H1 (cell line): Measurements from ENCODE around the gene CYYR1. TPM values are rescaled to one million over a fixed set of nuclear protein-coding genes. Genes with fewer than 3 reads are reported as not detected.

ENCODE experiments used
- CTCF ChIA-PET: fragments of 300-600 bp; sonication (Branson Sonifier 250); formaldehyde crosslinking; loops from one replicate; lab custom pipeline; 2021; ENCODE audit not compliant: partially characterized antibody; lab: Charles Lee
- POLR2A ChIA-PET: fragments of 300-600 bp; sonication (Branson Sonifier 250); formaldehyde crosslinking; loops from one replicate; lab custom pipeline; 2021; ENCODE audit warnings: inconsistent platforms; ENCODE audit not compliant: partially characterized antibody; lab: Charles Lee
- DNase-seq, 2 experiments: peaks; one replicate each; pipeline versions ENCODE4 v3.0.0 to v3.0.0-alpha.2; 2010 to 2022; ENCODE audit warnings: low spot score in 2 of 2, low read depth in 1 of 2, mixed read lengths in 1 of 2
- FAIRE-seq: peaks from 2 replicates; lab custom pipeline; 2011; peaks lifted over from hg19 to GRCh38; lab: Jason Lieb, UNC
- H2AFZ ChIP-seq: 2 replicates; pipeline ENCODE4 v1.8.1; 2012; ENCODE audit warnings: low read length, inconsistent platforms
- H2AK5ac ChIP-seq: 2 replicates; pipeline ENCODE4 v1.6.1; 2013; ENCODE audit warnings: low read depth, low read length
- H2BK120ac ChIP-seq: replicated peaks from 2 replicates; pipeline ENCODE3; 2013; ENCODE audit warnings: low read depth, low read length, inconsistent platforms
- H2BK12ac ChIP-seq: 2 replicates; pipeline ENCODE4 v1.6.1; 2013; ENCODE audit warnings: low read depth, low read length
- H2BK15ac ChIP-seq: 2 replicates; pipeline ENCODE4 v1.6.1; 2013; ENCODE audit warnings: low read length
- H2BK20ac ChIP-seq: 2 replicates; pipeline ENCODE4 v1.6.1; 2013; ENCODE audit warnings: low read length
- H2BK5ac ChIP-seq: 2 replicates; pipeline ENCODE4 v1.6.1; 2013; ENCODE audit warnings: low read depth, low read length
- H3K14ac ChIP-seq: 2 replicates; pipeline ENCODE4 v1.6.1; 2013; ENCODE audit warnings: inconsistent platforms; ENCODE audit not compliant: insufficient read length
- H3K18ac ChIP-seq: 2 replicates; pipeline ENCODE4 v1.6.1; 2013; ENCODE audit warnings: low read length; ENCODE audit errors: extremely low read depth
- H3K23ac ChIP-seq: 2 replicates; pipeline ENCODE4 v1.6.1; 2013; ENCODE audit warnings: inconsistent platforms; ENCODE audit not compliant: insufficient read length
- H3K23me2 ChIP-seq: 2 replicates; pipeline ENCODE4 v1.6.1; 2013; ENCODE audit warnings: low read depth, low read length
- H3K27ac ChIP-seq: 2 replicates; pipeline ENCODE4 v1.6.1; 2011; ENCODE audit warnings: low read depth, low read length, inconsistent platforms
- H3K27me3 ChIP-seq, 4 experiments: replicated peaks in 1 of 4; 1 replicate in 1 of 4; 2 replicates in 3 of 4; pipeline versions ENCODE4 v1.6.1 to v1.8.1; 2011 to 2013; ENCODE audit warnings: low read length in 3 of 4, mild to moderate bottlenecking in 3 of 4, inconsistent platforms in 2 of 4, mixed read lengths in 2 of 4, moderate library complexity in 1 of 4; ENCODE audit not compliant: control insufficient read depth in 3 of 4, insufficient read depth in 3 of 4; ENCODE audit errors: extremely low read depth in 1 of 4
- H3K36me3 ChIP-seq, 4 experiments: 2 replicates each; pipeline versions ENCODE4 v1.6.1 to v1.8.1; 2011 to 2013; ENCODE audit warnings: mild to moderate bottlenecking in 4 of 4, low read length in 3 of 4, moderate library complexity in 2 of 4, control low read depth in 1 of 4, inconsistent platforms in 1 of 4; ENCODE audit not compliant: insufficient read depth in 4 of 4, control insufficient read depth in 2 of 4
- H3K4ac ChIP-seq: replicated peaks from 2 replicates; pipeline ENCODE3; 2013; ENCODE audit warnings: low read length, low read depth, mixed read lengths, inconsistent platforms; ENCODE audit not compliant: insufficient read length
- H3K4me1 ChIP-seq, 4 experiments: replicated peaks in 1 of 4; 1 replicate in 1 of 4; 2 replicates in 3 of 4; pipeline versions ENCODE4 v1.6.1 to v1.8.1; 2011 to 2013; ENCODE audit warnings: low read length in 3 of 4, inconsistent platforms in 2 of 4, mixed read lengths in 1 of 4; ENCODE audit not compliant: insufficient read depth in 4 of 4, control insufficient read depth in 3 of 4
- H3K4me2 ChIP-seq, 2 experiments: 2 replicates each; pipeline versions ENCODE4 v1.6.1 to v1.8.1; 2011 to 2013; ENCODE audit warnings: low read depth in 2 of 2, low read length in 2 of 2, control low read depth in 1 of 2, inconsistent platforms in 1 of 2, mild to moderate bottlenecking in 1 of 2; ENCODE audit not compliant: insufficient read depth in 1 of 2
- H3K4me3 ChIP-seq, 4 experiments: fragments of 200-600, 300-600 bp in 1 of 4; sonication (generic), shearing (Covaris generic), sonication (Bioruptor Twin) in 1 of 4; 2 replicates each; pipeline versions ENCODE4 v1.5.1 to v1.8.1; 2011 to 2016; ENCODE audit warnings: low read length in 4 of 4, low read depth in 3 of 4, control low read depth in 2 of 4, inconsistent platforms in 2 of 4, mild to moderate bottlenecking in 2 of 4, mixed read lengths in 1 of 4, moderate library complexity in 1 of 4; ENCODE audit not compliant: insufficient read depth in 2 of 4; ENCODE audit errors: extremely low read depth in 1 of 4
- H3K56ac ChIP-seq: replicated peaks from 2 replicates; pipeline ENCODE3; 2013; ENCODE audit warnings: low read depth, mild to moderate bottlenecking, mixed read lengths, low read length, inconsistent platforms; ENCODE audit not compliant: insufficient read length
- H3K79me1 ChIP-seq: 2 replicates; pipeline ENCODE4 v1.6.1; 2013; ENCODE audit warnings: low read depth, low read length, control low read depth
- H3K79me2 ChIP-seq, 2 experiments: 2 replicates each; pipeline versions ENCODE4 v1.6.1 to v1.8.1; 2012 to 2013; ENCODE audit warnings: low read length in 2 of 2, mild to moderate bottlenecking in 2 of 2, inconsistent platforms in 1 of 2; ENCODE audit not compliant: insufficient read depth in 2 of 2, control insufficient read depth in 1 of 2
- H3K9ac ChIP-seq, 4 experiments: replicated peaks in 1 of 4; 1 replicate in 1 of 4; 2 replicates in 3 of 4; pipeline versions ENCODE4 v1.6.1 to v1.8.1; 2011 to 2013; ENCODE audit warnings: low read depth in 3 of 4, low read length in 3 of 4, control low read depth in 2 of 4, mild to moderate bottlenecking in 2 of 4, moderate library complexity in 2 of 4, inconsistent platforms in 1 of 4; ENCODE audit errors: extremely low read depth in 1 of 4
- H3K9me3 ChIP-seq, 2 experiments: 2 replicates each; pipeline versions ENCODE4 v1.6.1 to v1.8.1; 2012 to 2013; ENCODE audit warnings: mild to moderate bottlenecking in 2 of 2, moderate library complexity in 2 of 2, control low read depth in 1 of 2, inconsistent platforms in 1 of 2, low read depth in 1 of 2, low read length in 1 of 2, mixed read lengths in 1 of 2; ENCODE audit not compliant: insufficient read depth in 2 of 2
- H4K20me1 ChIP-seq, 2 experiments: replicated peaks in 1 of 2; 2 replicates each; pipeline versions ENCODE3 to v1.8.1; 2011 to 2013; ENCODE audit warnings: inconsistent platforms in 2 of 2, low read length in 2 of 2, mild to moderate bottlenecking in 1 of 2; ENCODE audit not compliant: insufficient read depth in 2 of 2, control insufficient read depth in 1 of 2
- H4K5ac ChIP-seq: 2 replicates; pipeline ENCODE4 v1.6.1; 2013; ENCODE audit warnings: low read length, low read depth, mixed read lengths, inconsistent platforms; ENCODE audit not compliant: insufficient read length
- H4K8ac ChIP-seq: 2 replicates; pipeline ENCODE4 v1.8.0; 2013; ENCODE audit warnings: mild to moderate bottlenecking, moderate library complexity, low read length, inconsistent platforms; ENCODE audit not compliant: insufficient read depth; ENCODE audit errors: extremely low read depth
- H4K91ac ChIP-seq: replicated peaks from 2 replicates; pipeline ENCODE3; 2013; ENCODE audit warnings: low read length, mixed read lengths, inconsistent platforms; ENCODE audit not compliant: insufficient read length
- CHD1 ChIP-seq: IDR thresholded peaks from 2 replicates; pipeline ENCODE4 v1.6.1; 2012; ENCODE audit warnings: low read depth, low read length, improper control_type of control experiment
- HDAC2 ChIP-seq, 2 experiments: fragments of 300-600 bp in 1 of 2; sonication (generic) in 1 of 2; IDR thresholded peaks; 2 replicates each; pipeline ENCODE4 v1.6.1; 2011 to 2012; ENCODE audit warnings: low read depth in 2 of 2, low read length in 2 of 2, mild to moderate bottlenecking in 2 of 2, moderate library complexity in 2 of 2, borderline replicate concordance in 1 of 2, inconsistent platforms in 1 of 2
- WGBS, 2 experiments: shearing (Covaris generic) in 1 of 2; methylation state at CpG; one replicate each; pipeline versions ENCODE4 v1.1.6 to v1.1.7; 2013 to 2015; ENCODE audit warnings: low lambda C conversion rate in 2 of 2, mixed read lengths in 2 of 2, inconsistent platforms in 1 of 2, low coverage in 1 of 2, missing lambda C conversion rate in 1 of 2; ENCODE audit not compliant: insufficient replicate concordance in 2 of 2, insufficient coverage in 1 of 2, insufficient read length in 1 of 2; ENCODE audit errors: extremely low coverage in 1 of 2, missing lambda C conversion rate in 1 of 2; 5-methylcytosine and 5-hydroxymethylcytosine counted together
- polyA plus RNA-seq, 7 experiments: library from polyadenylated mRNA; depleted of rRNA in 3 of 7; stranded (reverse) in 5 of 7; unstranded in 2 of 7; fragments of >200 nt in 5 of 7; fragments of 200-250 nt in 2 of 7; gene quantifications; 1 replicate in 5 of 7; 2 replicates in 1 of 7; 4 replicates in 1 of 7; pipeline versions ENCODE4 v1.2.1 to v1.2.3, GENCODE V29; 2011 to 2013; ENCODE audit warnings: missing spikeins in 2 of 7, mixed read lengths in 2 of 7
- total RNA-seq: library from RNA; stranded (reverse); fragmentation: NEBNext Ultra II Directional; extraction: Animal tissue kit (Norgen Biotek cat#: 25700); gene quantifications from 2 replicates; pipeline ENCODE4 v1.2.1, GENCODE V29; 2021
- TF ChIP-seq, protein P1 (sequence below): IDR thresholded peaks from 2 replicates; pipeline ENCODE4 v1.6.1; 2012; ENCODE audit warnings: low read length, inconsistent platforms

Gene CYYR1
- total and polyA plus RNA-seq, 2 of the 8 experiments (the other 6 are each of a cell fraction or from before 2014, with no cell fraction given) = 12.2 to 37.9 TPM

- no peaks in the 10 kb centered on the region for H4K20me1 ChIP-seq
- H3K79me2 ChIP-seq = no peaks in the 10 kb centered on the region
- no peaks in the 10 kb centered on the region for H3K27me3 ChIP-seq
- H3K18ac ChIP-seq = no peak overlapping the region
- no peak overlapping the region for H4K91ac ChIP-seq
- H3K4ac ChIP-seq = no peak overlapping the region
- H3K23ac ChIP-seq = no peak overlapping the region
- TF ChIP-seq CHD1 = no peak
- no peak for TF ChIP-seq HDAC2 (IDR thresholded peaks at IDR 0.05; ENCODE audit: borderline replicate concordance in 1 of 2, low read depth in 2 of 2, low read length in 2 of 2)
- TF ChIP-seq, protein P1, sequence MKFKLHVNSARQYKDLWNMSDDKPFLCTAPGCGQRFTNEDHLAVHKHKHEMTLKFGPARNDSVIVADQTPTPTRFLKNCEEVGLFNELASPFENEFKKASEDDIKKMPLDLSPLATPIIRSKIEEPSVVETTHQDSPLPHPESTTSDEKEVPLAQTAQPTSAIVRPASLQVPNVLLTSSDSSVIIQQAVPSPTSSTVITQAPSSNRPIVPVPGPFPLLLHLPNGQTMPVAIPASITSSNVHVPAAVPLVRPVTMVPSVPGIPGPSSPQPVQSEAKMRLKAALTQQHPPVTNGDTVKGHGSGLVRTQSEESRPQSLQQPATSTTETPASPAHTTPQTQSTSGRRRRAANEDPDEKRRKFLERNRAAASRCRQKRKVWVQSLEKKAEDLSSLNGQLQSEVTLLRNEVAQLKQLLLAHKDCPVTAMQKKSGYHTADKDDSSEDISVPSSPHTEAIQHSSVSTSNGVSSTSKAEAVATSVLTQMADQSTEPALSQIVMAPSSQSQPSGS = no peak
- H3K27ac ChIP-seq = no peak overlapping the region
- H2BK120ac ChIP-seq = no peak overlapping the region
- no peak overlapping the region for H4K8ac ChIP-seq
- no peak overlapping the region for H2AK5ac ChIP-seq
- no peak overlapping the region for H3K4me3 ChIP-seq
- H2BK12ac ChIP-seq = no peak overlapping the region
- H2BK20ac ChIP-seq = no peak overlapping the region
- FAIRE-seq = no peak
- no peaks in the 10 kb centered on the region for H3K23me2 ChIP-seq
- no peak overlapping the region for H2BK15ac ChIP-seq
- no peaks in the 10 kb centered on the region for H3K79me1 ChIP-seq
- H3K14ac ChIP-seq = no peak overlapping the region
- H3K4me1 ChIP-seq = no peaks in the 10 kb centered on the region
- no peak overlapping the region for H3K9ac ChIP-seq
- no peak overlapping the region for H3K4me2 ChIP-seq
- no peak overlapping the region for H2BK5ac ChIP-seq
- 90% methylated on average over 5 of the region's 5 CpGs; no CpG with 5 or more reads in 1 of the 2 experiments for WGBS, 2 experiments
- CTCF ChIA-PET = no interaction called here
- POLR2A ChIA-PET = interaction anchor here (1.1 kb wide), 1 partner anchor 27 kb away, joined by 3 read pairs; no protein-coding TSS in a partner anchor
- H4K5ac ChIP-seq = no peak overlapping the region
- H3K9me3 ChIP-seq = no peaks in the 10 kb centered on the region
- H3K36me3 ChIP-seq = no peaks in the 10 kb centered on the region
- no peak overlapping the region for H2AFZ ChIP-seq
- no peak for DNase-seq
- H3K56ac ChIP-seq = no peak overlapping the region
Measured at GRCh38 chr21:26591543-26591942, 18.5 kb upstream of the CYYR1 start.
